ENCODE results near the gene HYI.

HYI gene

DNA sequence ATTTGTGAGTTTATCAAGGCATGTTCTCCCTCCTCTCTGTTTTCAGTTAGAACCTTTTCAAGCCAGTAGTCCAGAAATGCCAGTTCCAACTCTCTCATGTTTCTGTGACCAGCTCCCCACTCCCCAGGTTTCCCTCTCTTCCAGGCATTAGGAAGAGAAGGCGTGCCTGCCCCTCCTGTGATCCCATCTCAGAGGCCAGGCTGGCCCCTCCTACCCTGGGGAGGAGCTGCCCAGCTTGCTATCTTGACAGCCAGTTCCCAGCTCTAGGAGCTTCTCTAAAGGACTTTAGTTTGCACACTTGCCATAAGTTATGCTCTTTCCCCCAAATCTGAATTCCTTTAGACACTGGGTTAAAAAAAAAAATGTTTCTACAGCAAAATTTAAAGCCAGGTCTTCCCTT lies 8.9 kb downstream of the HYI start:
- DNase-seq, result no peak

DNA sequence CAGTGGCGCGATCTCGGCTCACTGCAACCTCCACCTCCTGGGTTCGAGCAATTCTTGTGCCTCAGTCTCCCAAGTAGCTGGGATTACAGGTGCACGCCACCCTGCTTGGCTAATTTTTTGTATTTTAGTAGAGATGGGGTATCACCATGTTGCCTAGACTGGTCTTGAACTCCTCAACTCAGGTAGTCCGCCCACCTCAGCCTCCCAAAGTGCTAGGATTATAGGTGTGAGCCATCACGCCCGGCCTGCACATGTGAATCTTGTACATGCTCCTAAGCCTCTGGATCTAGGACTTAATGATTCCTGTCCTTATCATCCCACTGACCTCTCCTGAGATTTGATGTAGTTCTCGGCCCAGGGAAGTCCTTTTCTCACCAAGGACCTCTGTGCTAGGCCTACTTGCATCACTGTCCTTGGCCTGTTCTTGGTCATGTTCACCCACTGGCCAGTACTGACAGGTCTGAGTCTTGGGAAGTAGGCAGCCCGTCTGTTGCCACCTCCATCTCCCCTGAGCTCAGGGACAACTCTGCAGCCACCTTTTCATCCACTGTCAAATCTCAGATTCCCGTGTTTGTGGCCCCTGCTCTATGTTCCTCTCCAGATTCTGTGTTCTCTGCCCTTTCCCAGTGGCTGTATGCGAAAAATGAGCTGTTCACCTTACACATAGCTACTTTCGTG lies 9.4 kb downstream of the HYI start:
- DNase-seq, result no peak

DNA sequence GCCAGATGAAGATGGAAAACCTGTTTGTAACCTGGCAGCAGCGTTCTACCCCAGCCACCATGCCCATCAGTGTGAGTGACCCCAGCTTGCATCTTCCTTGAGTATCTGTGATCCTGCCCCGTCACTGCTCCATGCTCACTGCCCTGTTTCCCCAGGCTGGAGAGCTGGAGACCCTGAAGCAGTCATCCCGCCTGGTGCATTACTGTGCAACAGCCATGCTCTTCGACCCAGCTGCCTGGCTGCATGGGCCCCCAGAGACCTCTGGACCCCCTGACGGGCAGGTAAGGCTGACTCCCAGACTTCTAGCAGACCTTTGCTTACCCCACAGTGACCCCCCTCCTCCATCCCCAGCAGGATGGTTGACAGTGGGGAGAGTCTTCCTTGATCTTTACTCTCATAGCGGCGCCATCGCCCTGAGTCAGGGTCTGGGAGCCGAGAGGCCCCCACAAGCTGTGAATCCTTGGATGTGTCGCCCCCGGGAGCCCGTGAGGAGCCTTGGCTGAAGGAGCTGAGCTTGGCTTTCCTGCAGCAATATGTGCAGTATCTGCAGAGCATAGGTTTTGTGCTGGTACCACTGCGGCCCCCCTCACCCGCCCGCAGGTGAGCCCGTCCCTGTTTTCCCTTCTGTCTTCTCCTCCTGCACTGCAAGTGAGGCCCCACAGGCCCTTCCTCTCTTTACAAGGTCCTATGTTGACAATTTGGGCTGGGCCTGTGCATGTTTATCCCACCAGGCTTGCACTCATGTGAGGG lies 10.4 kb downstream of the HYI start:
- DNase-seq, result no peak

DNA sequence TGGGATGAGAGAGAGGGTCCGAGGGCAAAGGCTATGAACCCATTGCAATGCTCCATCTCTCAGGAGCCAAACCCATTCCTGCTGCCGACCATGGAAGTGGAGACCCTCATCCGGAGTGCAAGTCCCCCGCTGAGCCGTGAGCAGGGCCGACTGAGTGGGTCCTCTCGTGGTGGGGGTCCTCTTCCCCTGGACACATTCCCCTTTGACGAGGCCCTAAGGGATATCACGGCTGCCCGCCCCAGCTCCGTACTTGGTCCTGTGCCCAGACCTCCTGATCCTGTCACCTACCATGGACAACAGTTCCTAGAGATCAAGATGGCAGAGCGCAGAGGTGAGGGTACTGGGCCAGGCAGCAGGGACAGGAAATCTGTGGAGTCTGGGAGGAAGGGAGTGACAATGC lies 11.0 kb downstream of the HYI start:
- DNase-seq, result no peak

DNA sequence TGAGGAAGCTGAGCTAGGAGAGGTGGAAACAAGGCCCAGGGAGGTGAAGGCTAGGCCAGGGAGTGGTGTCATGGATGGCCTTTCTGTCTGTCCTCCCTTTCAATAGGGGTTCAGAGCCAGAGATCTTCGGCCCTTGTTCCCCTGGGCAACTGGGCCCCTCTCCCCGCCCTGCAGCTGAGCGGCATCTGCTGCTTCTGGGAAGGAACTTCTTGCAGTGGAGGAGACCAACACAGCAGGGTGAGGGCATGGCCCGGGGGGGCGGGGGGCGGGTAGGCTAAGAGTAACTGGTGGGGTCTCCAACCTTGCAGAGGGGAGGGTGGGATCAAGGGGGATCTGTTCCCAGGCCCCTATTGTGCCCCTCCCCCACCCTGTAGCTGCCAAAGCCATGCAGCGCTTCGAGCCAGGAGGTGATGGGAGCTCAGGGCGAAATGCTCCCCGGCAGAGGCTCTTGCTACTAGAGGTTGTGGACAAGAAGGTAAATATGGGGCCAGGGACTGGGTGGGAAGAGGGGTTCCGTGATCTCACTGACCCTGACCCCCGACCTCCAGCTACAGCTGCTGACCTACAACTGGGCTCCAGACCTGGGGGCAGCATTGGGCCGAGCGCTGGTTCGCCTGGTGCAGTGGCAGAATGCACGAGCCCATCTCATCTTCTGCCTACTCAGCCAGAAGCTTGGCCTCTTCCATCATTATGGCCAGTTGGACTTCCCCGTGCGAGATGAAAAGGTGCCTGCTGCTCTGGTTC lies 11.7 kb downstream of the HYI start:
- DNase-seq, result no peak

DNA sequence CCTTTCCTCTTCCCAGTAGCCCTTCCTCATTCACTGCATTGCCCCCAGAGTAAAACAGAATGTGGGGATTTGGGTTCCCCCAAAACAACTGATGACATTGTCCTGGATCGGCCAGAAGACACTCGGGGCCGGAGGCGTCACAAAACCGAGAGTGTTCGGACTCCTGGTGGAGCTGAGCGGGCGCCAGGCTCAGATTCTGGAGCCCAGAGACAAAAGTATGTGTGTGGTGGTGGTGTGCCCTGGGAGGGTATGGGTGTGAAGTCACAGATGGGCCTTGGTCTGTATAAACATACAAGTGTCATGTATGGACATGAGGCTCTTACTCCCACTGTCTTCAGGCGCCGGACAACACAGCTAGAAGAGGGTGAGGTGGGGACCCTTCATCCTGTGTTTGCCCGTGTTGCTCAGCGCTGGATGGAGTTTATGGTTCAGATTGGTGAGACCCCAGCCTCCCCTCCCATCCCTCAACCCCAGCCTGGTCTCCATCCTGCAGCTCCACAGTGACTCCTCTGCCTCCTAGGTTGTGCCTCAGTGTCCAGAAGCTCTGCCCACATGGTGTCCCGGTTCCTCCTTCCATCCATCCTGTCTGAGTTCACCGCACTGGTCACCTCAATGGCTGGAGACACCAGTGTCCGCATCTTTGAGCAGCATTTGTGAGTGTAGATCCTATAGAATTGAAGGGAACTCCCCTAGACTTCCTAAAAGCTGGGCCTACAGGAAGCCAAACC lies 12.4 kb downstream of the HYI start:
- DNase-seq, result no peak

DNA sequence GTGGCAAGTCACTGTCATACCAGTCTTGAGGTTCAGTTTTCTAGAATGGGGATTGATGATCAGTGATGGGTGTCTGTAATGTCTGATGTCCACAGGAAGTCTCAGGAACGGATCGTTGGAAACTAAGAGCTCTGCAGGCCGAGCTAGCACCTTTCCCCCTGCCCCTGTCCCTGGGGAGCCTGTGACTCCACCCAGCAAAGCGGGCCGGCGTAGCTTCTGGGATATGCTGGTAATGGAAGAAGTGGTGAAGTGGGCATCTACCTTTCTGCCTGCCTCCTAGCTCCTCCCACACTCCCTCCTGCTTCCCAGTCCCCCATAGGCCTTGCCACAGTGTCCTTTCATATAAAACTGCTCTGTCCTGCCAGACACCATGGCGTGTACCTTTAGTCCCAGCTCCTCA lies 13.4 kb downstream of the HYI start:
- no peak for DNase-seq

DNA sequence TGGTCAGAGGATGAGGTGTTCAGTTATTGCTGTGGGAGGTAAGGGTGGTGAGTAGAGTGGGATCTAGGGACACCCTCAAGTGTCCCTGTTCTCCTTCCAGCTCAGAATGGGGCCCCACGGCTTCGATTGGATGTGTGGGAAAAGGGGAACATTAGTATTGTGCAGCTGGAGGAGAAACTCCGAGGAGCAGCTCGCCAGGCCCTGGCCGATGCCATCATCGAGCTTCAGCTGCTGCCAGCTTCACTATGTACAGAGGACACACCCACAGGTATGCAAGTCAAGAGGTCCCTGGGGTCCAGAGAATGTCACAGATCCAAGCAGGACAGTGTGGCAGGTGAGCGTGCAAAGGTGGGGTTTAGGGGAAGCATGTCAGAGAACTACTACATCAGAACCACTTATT lies 13.9 kb downstream of the HYI start:
- no peak for DNase-seq

DNA sequence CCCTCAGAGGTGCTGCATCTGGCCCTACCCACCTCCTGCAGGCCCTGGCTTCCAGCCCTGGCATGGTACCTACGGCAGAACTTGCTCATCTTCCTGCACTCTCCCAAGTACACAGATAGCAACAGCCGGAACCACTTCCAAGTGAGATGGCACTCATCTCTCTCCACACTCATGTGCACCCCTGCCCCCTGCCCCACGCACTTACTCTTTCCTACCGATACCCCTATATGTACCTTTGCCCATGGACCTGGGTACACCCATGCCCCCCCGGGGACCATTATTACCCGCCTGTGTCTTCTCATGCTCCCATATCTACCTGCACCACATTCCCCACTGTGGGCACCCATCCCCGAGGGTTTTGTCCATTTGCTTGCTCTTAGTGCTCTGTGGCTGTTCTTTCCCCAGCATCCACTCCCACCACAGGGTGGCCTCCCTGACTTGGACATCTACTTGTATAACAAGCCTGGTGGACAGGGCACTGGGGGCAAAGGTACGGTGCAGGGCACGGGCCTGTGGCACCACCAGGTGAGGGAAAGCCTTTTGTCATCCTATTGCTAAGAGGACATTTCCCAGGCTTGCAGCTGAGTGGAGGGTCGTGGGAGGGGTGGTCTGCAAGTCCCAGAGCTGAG lies 14.7 kb downstream of the HYI start:
- DNase-seq, result no peak

DNA sequence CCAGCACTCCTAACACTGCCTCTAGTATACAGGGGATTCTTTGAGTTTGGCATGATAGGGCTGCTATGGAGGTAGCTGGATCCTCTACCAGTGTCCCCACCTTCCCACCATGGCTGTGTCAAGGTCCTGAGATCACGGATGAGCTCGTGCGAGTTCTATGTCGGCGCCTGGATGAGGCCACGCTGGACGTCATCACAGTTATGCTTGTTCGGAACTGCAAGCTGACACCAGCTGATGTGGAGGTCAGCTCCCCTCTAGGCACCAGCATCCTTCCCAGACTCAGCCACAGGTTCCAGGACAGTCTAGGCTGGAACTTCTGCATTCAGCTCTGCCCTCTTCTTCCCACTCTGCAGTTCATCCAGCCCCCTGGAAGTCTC lies 15.2 kb downstream of the HYI start:
- DNase-seq, result no peak

DNA sequence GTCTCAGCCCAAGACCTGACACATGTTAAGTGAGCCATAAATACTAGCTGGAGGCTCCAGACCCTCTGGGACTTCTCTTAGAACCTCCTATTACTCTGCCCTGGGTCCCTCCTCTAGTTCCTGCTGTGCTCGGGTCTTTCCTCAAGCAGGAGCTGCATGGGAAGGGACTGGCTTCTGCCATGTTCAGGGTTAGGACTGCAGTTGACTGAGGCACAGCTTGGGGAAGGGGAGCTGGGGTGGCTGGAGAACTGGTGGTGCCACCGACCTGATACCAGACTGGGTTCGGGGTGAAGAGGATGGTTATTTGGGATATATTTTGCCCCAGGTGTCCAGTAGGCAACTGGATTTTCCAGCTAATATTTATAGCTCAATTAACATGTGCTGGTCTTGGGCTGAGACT lies 15.7 kb downstream of the HYI start:
- no peak for DNase-seq

DNA sequence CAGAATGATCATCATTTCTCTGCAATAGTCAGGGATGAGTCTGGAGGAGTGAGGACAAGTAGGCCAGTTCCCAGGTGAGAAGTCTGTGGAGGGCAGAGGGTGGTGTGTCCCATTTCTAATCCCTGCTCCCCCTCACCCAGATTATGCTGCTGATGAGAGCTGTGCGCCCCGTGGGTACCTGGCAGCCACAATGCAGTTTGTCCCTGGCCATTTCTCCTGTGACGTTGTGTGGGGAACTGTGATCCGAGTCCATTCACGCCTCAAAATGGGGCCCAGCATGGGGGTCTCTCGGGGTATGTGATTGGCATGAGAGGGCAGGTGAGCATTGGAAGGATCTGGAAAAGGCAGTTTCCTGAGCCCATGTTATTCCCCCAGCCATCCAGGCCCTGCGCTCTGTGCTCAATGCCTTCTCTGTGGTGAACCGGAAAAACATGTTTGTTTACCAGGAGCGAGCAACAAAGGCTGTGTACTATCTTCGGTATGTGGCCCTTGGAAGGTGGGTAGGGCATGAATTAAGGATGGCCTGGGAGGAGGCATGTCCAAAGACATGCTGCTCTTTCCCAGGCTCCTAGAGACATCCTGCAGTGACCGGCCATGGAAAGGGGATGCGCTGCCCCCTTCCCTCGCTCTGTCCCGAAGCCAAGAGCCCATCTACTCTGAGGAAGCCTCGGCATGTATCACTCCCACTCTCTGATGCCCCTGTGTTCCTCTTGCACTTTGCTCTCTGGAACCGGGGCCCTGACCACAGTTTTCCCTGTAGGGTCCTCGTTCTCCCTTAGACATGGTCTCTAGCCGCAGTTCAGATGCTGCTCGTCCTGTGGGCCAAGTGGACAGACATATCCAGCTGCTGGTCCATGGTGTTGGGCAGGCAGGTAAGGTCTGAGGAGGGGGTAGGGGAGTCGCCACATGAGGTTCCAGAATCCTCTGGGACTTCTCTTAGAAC lies 16.4 kb downstream of the HYI start:
- no peak for DNase-seq

DNA sequence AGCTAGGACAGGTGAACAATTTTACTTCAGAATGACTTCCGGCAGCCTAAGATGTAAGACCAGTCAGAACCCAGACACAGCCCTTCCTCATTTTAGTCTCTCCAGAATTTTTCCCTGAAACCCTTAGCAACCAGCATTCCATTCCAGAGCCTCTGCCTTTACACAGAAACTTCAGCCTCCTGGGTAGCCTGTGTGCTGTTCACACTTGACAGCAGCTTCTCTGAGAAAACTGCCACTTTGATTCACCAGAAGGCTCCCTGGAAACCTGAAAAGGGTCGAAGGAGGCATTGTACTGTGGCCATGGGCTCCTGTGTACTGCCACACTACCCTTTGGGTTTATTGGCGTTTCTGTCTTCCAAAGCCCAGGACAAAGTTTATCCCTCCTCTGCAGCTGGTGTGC lies 17.4 kb downstream of the HYI start:
- no peak for DNase-seq

DNA sequence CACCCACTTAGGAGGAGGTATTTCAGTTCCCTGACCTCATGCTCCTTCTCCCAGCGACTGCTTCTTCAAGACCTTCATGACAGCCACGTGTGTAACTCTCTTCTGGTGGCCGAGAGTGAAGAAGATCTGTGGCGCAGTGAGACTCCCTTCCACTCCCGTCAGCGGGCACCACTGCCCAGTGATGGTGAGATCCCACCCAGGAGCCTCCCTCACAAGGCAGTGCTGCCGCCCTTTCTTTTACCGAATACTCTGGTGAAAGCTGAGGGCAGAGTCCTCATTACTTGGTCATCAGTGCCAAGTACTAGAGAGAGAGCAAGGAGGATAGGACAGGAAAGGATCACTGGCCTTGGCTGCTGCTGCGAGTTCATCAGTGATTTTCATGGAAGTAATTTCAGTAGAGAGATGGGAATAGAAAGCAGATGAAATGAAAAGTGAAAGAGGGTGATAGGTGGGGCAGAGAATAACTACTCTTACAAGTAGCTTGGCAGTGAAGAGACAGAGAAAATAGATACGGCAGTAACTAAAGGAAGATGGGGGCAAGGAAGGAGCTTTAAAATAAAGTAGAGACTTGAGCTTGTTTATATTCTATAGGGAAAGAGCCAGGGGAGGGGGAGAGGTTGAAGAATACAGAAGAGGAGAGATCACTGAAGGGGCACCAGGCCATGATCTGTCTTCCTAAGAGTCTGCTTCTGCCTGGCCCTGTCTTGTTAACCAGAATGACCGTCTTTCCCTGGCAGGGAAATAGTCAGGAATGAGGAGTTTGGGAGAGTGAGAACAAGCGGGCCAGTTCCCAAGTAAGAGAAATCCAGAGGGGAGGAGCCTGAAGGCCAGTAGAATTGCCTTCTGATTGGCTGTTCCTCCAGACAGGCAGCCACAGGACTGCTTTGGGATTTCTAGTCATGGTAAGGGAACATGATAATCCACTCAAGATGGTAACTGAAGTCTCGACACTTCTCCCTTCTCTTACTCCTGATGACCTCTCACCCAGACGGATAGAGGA lies 18.3 kb downstream of the HYI start:
- DNase-seq, result peak in 2 of 56 donors; percentile 7 to 13

DNA sequence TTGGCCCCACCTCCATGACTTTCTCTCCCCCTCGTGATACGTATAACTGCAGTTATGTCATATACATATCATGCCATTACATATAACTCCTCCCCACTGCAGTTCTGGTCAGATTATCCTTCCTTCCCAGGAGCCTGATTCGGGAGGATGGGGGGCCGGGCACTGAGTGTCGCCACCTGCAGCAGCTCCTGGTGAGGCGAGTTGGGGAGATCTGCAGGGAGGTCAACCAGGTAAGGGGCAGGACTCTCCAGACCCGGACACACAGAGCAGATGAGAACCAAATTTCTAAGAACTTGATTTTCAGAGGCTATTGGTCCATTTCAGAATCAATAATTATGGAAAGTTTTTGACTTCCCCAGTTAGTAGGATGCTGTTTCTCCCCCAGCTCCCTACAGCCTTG lies 19.5 kb downstream of the HYI start:
- DNase-seq, result no peak

DNA sequence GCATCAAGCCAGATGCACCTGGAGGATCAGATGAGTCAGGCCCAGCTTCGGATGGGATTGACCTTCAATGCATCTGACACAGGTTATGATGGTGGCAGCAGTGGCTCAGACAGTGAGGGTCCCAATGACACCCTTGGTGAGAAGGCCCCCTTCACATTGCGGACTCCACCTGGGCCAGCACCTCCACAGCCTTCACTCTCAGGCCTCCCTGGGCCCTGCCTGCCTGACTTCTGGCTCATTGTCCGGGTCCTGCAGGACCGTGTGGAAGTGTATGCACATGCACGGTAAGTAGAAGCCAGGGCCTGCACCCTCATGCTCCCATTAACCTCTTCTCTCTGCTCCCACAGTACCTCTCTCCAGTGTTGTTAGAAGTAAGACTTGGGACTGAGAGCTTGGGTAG lies 20.8 kb downstream of the HYI start:
- DNase-seq, result no peak

DNA sequence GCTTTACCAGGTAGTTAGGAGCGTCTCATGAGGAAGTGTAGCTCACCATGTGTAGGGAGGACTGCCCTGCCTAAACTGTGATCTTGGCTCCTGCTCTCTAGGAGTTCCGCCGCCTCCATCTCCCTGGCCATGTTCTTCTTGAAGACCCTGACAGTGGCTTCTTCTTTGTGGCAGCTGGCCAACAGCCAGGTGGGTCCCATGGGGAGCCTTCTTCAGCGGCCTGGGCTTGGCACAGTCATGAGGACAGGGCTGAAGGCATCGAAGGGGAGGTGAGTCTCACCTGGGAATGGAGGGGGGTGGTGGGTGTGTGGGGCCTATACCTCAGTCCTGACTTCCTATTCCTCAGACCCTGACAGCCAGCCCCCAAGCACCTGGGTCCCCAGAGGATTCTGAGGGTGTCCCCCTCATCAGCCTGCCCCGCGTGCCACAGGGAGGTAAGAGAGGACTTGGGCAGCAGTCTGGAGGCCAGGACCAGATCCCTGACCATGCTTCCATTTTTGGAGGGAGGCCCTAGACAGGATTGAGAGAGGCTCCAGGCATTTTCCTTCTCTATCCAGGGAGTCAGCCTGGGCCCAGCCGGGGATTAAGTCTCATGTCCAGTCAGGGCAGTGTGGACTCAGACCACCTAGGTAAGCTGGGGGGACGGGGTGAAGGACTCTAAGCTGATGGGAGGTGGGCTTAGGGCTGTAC lies 21.4 kb downstream of the HYI start:
- no peak for DNase-seq

DNA sequence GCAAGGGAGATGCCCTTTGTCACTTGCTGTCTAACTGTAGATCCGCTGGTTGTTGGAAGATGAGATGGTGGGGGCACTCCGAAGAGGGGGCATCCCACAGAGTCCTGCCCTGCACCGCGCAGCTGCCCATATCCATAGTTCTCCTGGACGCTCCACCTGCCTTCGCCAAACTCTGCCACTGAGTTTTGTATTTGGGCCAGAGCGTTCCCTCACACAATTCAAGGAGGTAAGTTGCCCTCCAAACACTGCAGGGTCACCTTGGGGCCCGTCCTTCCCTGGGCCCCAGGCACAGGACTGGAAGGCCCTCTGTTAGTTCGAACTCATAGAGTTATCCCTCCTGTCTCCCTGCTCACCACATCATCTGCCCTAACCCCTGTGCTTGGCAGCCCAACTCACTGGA lies 22.1 kb downstream of the HYI start:
- no peak for DNase-seq

Measured in amygdala (tissue), 56 donors.